Measurements from ENCODE around the gene PAK2. TPM values are rescaled to one million over a fixed set of nuclear protein-coding genes. Genes with fewer than 3 reads are reported as not detected.
A peak's percentile ranks its signal among the peaks of the same experiment; 100 is the strongest.
"Not testable (repeated sequence)": the region's sequence is repeated elsewhere in the genome, so short reads cannot be mapped to it uniquely, and the experiment has no call there.

The PAK2 gene
- total RNA-seq, 2 experiments from 2014 or later = 24.5 to 95.6 TPM

DNA sequence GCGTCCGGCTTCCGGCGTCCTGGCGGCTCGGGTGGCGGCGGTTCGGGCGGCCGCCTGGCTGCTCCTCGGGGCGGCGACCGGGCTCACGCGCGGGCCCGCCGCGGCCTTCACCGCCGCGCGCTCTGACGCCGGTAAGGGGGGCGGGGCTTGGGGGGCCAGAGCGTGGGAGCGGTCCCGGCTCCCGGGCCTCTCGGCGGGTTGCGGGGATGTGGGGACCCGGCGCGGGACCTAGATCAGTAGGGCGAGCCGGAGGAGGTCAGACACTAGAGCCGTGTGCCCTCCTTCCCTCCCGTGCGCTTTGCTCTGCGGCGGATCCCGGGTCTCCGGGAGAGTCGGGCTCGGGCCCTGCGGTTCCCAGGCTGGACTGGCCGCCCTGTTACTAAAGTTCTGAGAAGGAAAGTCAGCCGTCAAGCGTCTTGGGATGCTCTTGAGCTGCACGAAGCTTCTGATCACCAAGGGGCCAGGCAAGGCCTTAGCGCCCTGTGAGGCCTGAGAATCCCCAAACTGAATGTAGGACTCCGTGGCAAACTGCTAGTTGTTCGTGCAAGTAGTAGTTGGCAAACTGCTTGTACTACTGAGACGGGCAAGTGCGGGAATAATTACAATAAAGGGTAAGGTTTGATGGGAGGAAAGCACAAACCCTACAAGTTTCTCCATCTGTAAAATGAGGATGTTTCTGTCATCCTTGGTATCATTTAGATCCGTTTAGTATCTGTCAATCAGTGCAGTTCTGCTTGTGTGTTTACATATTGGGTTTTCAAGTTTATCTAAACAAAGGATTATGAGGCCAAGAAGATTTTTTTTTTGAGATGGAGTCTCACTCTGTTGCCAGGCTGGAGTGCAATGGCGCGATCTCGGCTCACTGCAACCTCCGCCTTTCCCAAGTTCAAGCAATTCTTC, 26.9 kb upstream of the PAK2 start:
- intact Hi-C loops (cut with micrococcal nuclease; ENCODE audit: unreplicated experiment) = loop anchor here (2.0 to 10.0 kb wide), 2 partner anchors 26 to 252 kb away; partner anchors contain the start of genes PAK2 and PIGZ
- Histone ChIP-seq H3K9me2 (ENCODE audit: insufficient read depth, low read length) (no peaks in the 10 kb centered on the region), H3K4me1 (ENCODE audit: insufficient read depth, low read length, poor library complexity, severe bottlenecking) (peaks cover 13% of the 10 kb centered on the region), H3K36me3 (ENCODE audit: insufficient read depth, low read length) (no peaks in the 10 kb centered on the region), H3K79me2 (ENCODE audit: insufficient read depth, low read depth, low read length) (peaks cover 4% of the 10 kb centered on the region; the same call in 1 of the 2 replicates), H4K20me1 (ENCODE audit: insufficient read depth, low read length) (no peaks in the 10 kb centered on the region), H3K27ac (ENCODE audit: low read depth, low read length, poor library complexity, severe bottlenecking) (peak overlapping the region; percentile 51), H3K4me3 (ENCODE audit: low read depth, low read length, poor library complexity, severe bottlenecking) (peak overlapping the region; percentile 86), H3K4me2 (ENCODE audit: low read length) (peak overlapping the region; percentile 64), H3K9me3 (ENCODE audit: low read length) (no peaks in the 10 kb centered on the region), H2AFZ (ENCODE audit: low read length) (peak overlapping the region; percentile 88)
- no peak for DNase-seq (ENCODE audit: low spot score)
- CTCF ChIA-PET (ENCODE audit: unreplicated experiment) = no interaction called here
- TSS peak; percentile 75 for BruUV-seq (replicated peaks)
- POLR2A ChIA-PET = interaction anchor here (0.6 to 1.9 kb wide), 3 partner anchors 24 to 44 kb away, joined by 3 to 5 read pairs (median 3); no protein-coding TSS in a partner anchor
- no peak for TF ChIP-seq EZH2phosphoT487 (IDR thresholded peaks at IDR 0.05; ENCODE audit: borderline replicate concordance, low read depth, low read length)
- TF ChIP-seq, protein P1, sequence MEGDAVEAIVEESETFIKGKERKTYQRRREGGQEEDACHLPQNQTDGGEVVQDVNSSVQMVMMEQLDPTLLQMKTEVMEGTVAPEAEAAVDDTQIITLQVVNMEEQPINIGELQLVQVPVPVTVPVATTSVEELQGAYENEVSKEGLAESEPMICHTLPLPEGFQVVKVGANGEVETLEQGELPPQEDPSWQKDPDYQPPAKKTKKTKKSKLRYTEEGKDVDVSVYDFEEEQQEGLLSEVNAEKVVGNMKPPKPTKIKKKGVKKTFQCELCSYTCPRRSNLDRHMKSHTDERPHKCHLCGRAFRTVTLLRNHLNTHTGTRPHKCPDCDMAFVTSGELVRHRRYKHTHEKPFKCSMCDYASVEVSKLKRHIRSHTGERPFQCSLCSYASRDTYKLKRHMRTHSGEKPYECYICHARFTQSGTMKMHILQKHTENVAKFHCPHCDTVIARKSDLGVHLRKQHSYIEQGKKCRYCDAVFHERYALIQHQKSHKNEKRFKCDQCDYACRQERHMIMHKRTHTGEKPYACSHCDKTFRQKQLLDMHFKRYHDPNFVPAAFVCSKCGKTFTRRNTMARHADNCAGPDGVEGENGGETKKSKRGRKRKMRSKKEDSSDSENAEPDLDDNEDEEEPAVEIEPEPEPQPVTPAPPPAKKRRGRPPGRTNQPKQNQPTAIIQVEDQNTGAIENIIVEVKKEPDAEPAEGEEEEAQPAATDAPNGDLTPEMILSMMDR (conservative IDR thresholded peaks at IDR 0.05; ENCODE audit: low read length) = no peak

DNA sequence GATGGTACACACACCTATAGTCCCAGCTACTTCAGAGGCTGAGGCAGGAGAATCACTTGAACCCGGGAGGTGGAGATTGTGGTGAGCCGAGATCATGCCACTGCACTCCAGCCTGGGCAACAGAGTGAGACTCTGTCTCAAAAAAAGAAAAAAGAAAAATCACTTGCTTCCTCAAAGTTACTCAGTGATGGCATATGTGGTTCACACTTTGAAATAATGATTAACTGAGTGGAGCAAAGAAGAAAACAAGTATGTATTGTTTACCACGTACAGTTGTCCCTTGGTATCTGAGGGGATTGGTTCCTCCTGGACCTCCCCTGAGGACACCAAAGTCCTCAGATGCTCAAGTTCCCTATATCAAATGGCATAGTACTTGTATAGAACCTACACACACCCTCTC, 22.5 kb upstream of the PAK2 start:
- H3K4me2 ChIP-seq (ENCODE audit: low read length); H4K20me1 ChIP-seq (ENCODE audit: insufficient read depth, low read length); H3K27ac ChIP-seq (ENCODE audit: low read depth, low read length, poor library complexity, severe bottlenecking); BruUV-seq (replicated peaks); H3K4me3 ChIP-seq (ENCODE audit: low read depth, low read length, poor library complexity, severe bottlenecking); H3K79me2 ChIP-seq (ENCODE audit: insufficient read depth, low read depth, low read length); H2AFZ ChIP-seq (ENCODE audit: low read length); H3K4me1 ChIP-seq (ENCODE audit: insufficient read depth, low read length, poor library complexity, severe bottlenecking); DNase-seq (ENCODE audit: low spot score); CTCF ChIA-PET (ENCODE audit: unreplicated experiment); H3K9me2 ChIP-seq (ENCODE audit: insufficient read depth, low read length): not testable (repeated sequence)
- intact Hi-C loops (cut with micrococcal nuclease; ENCODE audit: unreplicated experiment) = loop anchor here (10.0 kb wide), 1 partner anchor 248 kb away; the partner anchor contains the start of gene PIGZ
- Histone ChIP-seq H3K36me3 (ENCODE audit: insufficient read depth, low read length) (peaks cover 25% of the 10 kb centered on the region), H3K9me3 (ENCODE audit: low read length) (peaks cover 15% of the 10 kb centered on the region; the same call in 1 of the 2 replicates)
- POLR2A ChIA-PET = interaction anchor here (0.8 to 1.1 kb wide), 4 partner anchors 9 to 119 kb away, joined by 3 read pairs; no protein-coding TSS in a partner anchor

DNA sequence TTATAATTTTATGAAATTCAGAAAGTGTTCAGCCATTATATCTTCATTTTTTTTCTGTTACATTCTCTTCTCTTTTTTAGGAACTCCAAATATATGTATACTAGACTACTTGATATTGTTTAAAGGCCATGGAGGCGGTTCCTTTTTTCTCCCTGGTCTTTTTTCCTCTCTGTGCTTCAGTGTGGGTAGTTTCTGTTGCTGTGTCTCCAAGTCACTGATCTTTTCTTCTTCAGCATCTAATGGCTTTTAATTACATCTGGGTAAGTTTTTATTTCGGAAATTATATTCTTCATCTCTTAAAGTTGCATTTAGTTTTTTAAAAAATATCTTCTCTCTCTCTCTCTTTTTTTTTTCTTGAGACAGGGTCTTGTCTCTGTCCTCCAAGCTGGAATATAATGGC, 18.6 kb upstream of the PAK2 start:
- H3K9me3 ChIP-seq (ENCODE audit: low read length) = peaks cover 15% of the 10 kb centered on the region; the same call in 1 of the 2 replicates
- no TSS peak for BruUV-seq (replicated peaks)
- no peak overlapping the region for H2AFZ ChIP-seq (ENCODE audit: low read length)
- no peak for TF ChIP-seq EZH2phosphoT487 (IDR thresholded peaks at IDR 0.05; ENCODE audit: borderline replicate concordance, low read depth, low read length)
- TF ChIP-seq, protein P1 (conservative IDR thresholded peaks at IDR 0.05; ENCODE audit: low read length) = no peak
- H3K27ac ChIP-seq (ENCODE audit: low read depth, low read length, poor library complexity, severe bottlenecking) = no peak overlapping the region
- H3K4me3 ChIP-seq (ENCODE audit: low read depth, low read length, poor library complexity, severe bottlenecking) = no peak overlapping the region
- no peaks in the 10 kb centered on the region for H4K20me1 ChIP-seq (ENCODE audit: insufficient read depth, low read length)
- peaks cover 47% of the 10 kb centered on the region for H3K36me3 ChIP-seq (ENCODE audit: insufficient read depth, low read length)
- no peak overlapping the region for H3K4me2 ChIP-seq (ENCODE audit: low read length)
- intact Hi-C loops (cut with micrococcal nuclease; ENCODE audit: unreplicated experiment) = no loop called here
- H3K79me2 ChIP-seq (ENCODE audit: insufficient read depth, low read depth, low read length) = no peaks in the 10 kb centered on the region
- ChIA-PET CTCF (ENCODE audit: unreplicated experiment) (no interaction called here), POLR2A (interaction anchor here (0.7 kb wide), 1 partner anchor 110 kb away, joined by 4 read pairs; no protein-coding TSS in a partner anchor)
- no peak for DNase-seq (ENCODE audit: low spot score)
- no peaks in the 10 kb centered on the region for H3K4me1 ChIP-seq (ENCODE audit: insufficient read depth, low read length, poor library complexity, severe bottlenecking)
- no peaks in the 10 kb centered on the region for H3K9me2 ChIP-seq (ENCODE audit: insufficient read depth, low read length)
